ENCODE measurements around the gene ZNF398.

DNA sequence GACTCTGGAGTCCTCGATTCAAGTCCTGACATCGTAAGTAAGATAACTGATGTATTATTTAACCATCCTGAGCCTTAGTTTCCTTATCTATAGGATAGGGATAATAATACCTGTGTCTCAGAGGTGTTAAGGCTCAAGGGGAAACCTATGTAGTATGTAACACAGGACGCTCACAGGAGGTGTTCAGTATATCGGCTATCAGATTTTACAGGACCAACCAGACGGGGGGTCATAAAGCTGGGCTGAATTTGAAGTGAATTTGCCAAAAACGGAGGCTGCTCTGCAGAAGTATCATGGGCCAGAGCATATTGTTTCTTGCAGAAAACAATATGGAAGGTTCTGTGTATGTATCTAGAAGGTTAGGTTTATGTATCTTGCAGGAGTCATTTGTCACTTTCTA, 37.0 kb downstream of the ZNF398 start:
- TF ChIP-seq USF2 (CRISPR knock-in tag; IDR thresholded peaks at IDR 0.05) (no peak), TFAP4 (CRISPR knock-in tag; IDR thresholded peaks at IDR 0.05; ENCODE audit: borderline replicate concordance) (no peak)

Measured in K562 (cell line).